AG09319 (cell line): Measurements from ENCODE around the gene DUSP22.

ENCODE experiments used
- DNase-seq: peaks from one replicate; pipeline ENCODE4 v3.0.0-alpha.2; 2010; ENCODE audit warnings: low read depth; ENCODE audit errors: extremely low read depth
- CTCF ChIP-seq: IDR thresholded peaks from 2 replicates; pipeline ENCODE4 v1.5.1; 2011; ENCODE audit warnings: low read depth, mild to moderate bottlenecking, inconsistent platforms, low read length, moderate library complexity

The DUSP22 gene

DNA sequence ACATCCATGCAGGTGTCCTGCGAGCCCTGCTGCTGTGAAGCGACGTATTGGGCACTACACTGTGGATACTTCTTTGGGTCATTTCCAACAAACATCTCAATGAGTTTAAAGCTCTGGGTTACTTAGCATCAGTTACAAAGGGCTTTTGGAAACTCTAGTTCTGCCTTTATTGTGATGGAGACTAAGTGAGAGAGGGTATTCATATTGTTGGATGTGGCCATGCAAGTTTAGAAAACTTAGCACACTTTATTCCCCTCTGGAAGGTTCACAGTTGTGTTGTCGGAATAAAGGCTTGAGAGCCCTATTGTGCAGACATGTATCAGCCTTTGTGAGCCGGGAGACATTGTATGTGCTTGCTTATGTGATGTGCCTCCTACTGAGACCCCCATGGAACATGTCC is 22.1 kb downstream of the DUSP22 start:
- DNase-seq = no peak
- no peak for TF ChIP-seq CTCF

DNA sequence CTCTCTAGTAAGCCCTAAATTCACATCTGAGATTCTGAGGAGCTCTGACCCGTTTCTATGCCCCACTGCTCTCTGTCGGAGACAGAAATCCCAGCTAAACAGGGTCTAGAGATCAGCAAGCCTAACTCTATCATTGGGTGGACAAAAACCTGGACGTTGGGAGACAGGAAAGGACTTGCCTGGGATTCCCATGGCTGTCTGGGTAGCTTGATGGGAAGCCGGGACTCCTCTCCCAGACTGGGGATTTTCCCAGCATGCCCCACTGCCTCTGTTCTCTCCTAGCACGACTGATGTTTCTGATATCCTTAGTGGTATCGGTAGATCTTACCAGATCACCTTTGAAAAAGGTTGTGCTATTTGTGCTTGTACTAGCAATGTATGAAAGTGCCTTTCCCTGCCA is 22.9 kb downstream of the DUSP22 start:
- no peak for DNase-seq
- no peak for TF ChIP-seq CTCF

DNA sequence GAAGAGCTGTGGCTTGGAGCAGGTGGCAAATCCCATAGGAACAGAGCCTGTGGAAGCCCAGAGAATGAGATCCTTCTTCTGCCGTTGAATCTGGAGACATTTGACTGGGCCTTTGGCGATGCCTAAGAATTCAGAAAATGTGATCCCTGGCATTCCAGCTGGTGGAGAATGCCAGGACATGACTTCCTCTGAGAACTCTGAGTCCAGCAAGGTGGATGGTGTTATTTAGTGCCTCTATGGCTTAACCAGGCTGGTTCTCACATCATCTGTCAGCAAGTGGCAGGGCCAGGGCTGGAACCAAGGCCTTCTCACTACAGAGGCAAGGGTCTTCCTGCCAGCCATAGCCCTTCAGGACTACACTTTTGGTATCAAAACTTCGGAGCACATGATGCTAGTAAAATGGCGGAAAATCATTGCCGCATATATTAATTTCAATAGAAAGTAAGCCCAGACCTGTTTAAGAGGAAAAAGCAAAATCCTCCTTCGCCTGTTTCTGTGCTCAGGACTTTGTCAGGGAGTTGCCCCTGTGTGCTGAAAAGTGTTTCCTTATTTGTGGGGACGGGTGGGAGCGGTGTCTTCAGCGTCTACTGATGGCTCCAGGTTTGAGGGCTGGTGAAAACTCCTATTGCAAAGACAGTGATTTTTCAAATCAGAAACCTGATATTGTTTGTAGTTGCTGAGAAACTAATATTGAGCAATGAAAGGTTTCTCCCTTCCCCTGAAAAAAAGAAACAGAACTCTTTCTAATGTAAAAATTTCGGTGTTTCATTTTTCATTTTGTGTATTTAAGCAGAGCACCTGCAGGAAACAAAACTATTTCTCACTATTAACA is 23.9 kb downstream of the DUSP22 start:
- no peak for DNase-seq
- TF ChIP-seq CTCF = no peak

GRCh38 chr6:316753-317038 is 24.4 kb downstream of the DUSP22 start:
- TF ChIP-seq CTCF = no peak
- DNase-seq = no peak

DNA sequence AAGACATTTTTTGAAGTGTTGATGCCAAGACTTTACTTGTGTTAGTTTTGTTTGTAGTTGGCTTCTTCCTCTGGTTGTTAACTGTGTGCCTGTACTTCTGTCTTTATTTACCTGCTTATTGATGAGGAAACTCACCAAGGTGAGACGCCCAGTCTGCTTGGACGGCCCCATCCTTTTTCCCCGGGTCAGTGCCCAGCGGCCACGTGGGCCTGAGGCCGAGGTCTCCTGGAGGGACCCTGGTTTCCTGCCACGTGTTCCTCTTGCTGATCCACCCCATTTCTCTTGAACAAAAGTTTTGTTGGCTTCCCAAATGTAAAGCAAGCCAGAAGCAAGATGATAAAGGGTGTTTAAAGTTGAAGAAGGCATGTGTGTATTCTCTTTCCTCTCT is 24.8 kb downstream of the DUSP22 start:
- no peak for TF ChIP-seq CTCF
- no peak for DNase-seq

DNA sequence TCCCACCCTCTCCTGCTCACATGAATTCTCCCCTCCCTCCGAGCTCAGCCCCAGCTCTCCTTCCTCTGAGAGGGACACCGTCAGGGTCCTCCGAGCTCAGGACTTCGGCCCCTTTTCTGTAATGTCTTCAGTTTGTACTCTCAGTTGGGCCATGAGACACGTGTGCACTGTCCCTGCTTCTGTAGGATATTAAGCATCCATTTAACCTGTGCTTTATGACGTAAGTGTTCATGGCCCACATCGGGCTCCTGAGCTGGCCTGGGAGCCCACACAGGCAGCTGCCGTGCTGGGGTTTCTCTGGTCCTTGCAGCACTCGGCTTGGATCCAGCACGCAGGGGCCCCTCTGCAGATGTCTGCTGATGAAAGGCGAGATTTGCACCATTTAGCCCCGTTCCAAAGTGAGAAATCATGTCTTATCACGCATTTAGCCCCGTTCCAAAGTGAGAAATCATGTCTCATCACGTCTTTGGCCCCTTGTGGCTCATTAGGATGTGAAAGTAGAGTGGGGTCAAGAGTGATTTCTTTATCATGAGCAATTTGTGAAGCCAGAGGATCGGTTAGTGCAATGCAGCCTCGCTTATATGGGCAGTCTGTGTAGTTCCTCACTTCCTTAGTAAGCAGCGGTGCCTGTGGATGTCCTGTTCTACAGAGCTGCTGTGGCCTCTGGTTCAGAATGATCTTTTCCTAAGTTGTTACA is 25.3 kb downstream of the DUSP22 start:
- DNase-seq = no peak
- no peak for TF ChIP-seq CTCF

GRCh38 chr6:318243-318890 is 26.1 kb downstream of the DUSP22 start:
- TF ChIP-seq CTCF = no peak
- DNase-seq = no peak
